GM04503 (cell line): ENCODE data around the gene TMEM208.

Experiments
- DNase-seq: peaks from one replicate; pipeline ENCODE4 v3.0.0-alpha.2; 2012; ENCODE audit warnings: low read depth

TMEM208 gene

GRCh38 chr16:67237396-67238277 is 10.7 kb downstream of the TMEM208 start:
- no peak for DNase-seq

GRCh38 chr16:67238278-67238575 is 11.3 kb downstream of the TMEM208 start:
- no peak for DNase-seq

- no peak for DNase-seq
Measured at GRCh38 chr16:67238806-67239470, 12.0 kb downstream of the TMEM208 start.

GRCh38 chr16:67240506-67240905 is 13.6 kb downstream of the TMEM208 start:
- DNase-seq, result no peak

- peak; percentile 72 for DNase-seq
Measured at GRCh38 chr16:67241008-67241900, 14.3 kb downstream of the TMEM208 start.

GRCh38 chr16:67242138-67242730 is 15.3 kb downstream of the TMEM208 start:
- DNase-seq, result no peak

- DNase-seq, result no peak
Measured at GRCh38 chr16:67243481-67243880, 16.6 kb downstream of the TMEM208 start.

- peak; percentile 86 for DNase-seq
Measured at GRCh38 chr16:67244387-67245185, 17.7 kb downstream of the TMEM208 start.

- DNase-seq, result no peak
Measured at GRCh38 chr16:67245186-67245585, 18.3 kb downstream of the TMEM208 start.

GRCh38 chr16:67245674-67246080 is 18.7 kb downstream of the TMEM208 start:
- DNase-seq, result no peak

GRCh38 chr16:67246081-67246755 is 19.3 kb downstream of the TMEM208 start:
- DNase-seq, result no peak

GRCh38 chr16:67246756-67247191 is 19.8 kb downstream of the TMEM208 start:
- DNase-seq, result no peak

GRCh38 chr16:67247192-67248072 is 20.5 kb downstream of the TMEM208 start, which contains the start of gene FHOD1:
Gene FHOD1 (minus strand): TSS chr16:67247481. CDS start chr16:67247410, 71 bp downstream.
- no peak for DNase-seq

GRCh38 chr16:67248073-67248400 is 21.1 kb downstream of the TMEM208 start:
- no peak for DNase-seq

GRCh38 chr16:67248401-67249177 is 21.7 kb downstream of the TMEM208 start, which contains the start of gene SLC9A5:
Gene SLC9A5 (plus strand): TSS chr16:67248979. CDS start chr16:67249015, 36 bp downstream.
- no peak for DNase-seq

GRCh38 chr16:67249178-67250044 is 22.5 kb downstream of the TMEM208 start:
- no peak for DNase-seq

- no peak for DNase-seq
Measured at GRCh38 chr16:67250045-67250327, 23.1 kb downstream of the TMEM208 start.
